ENCODE measurements around the gene DNAAF1. TPM values are rescaled to one million over a fixed set of nuclear protein-coding genes. Genes with fewer than 3 reads are reported as not detected.

The DNAAF1 gene
- total RNA-seq, 1 experiment from 2014 or later = not detected

DNA sequence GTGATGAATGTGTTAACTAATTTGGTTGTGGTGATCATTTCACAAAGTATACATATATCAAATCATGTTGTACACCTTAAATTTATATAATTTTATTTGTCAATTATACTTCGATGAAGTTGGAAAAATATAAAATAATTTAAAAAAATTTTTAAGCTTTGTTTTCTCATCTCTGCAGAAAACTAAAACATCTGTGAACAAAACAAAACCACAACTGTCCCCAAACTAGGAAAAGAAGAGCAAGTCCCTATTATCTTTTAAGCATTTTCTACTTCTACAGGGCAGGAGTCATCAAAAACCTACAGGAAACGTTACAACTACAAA lies 6.6 kb upstream of the DNAAF1 start:
- Histone ChIP-seq H3K27ac (ENCODE audit: low read depth, low read length, poor library complexity, severe bottlenecking) (no peak overlapping the region), H3K4me3 (ENCODE audit: low read depth, low read length, poor library complexity, severe bottlenecking) (no peak overlapping the region), H3K4me1 (ENCODE audit: insufficient read depth, low read length, poor library complexity, severe bottlenecking) (peaks cover 7% of the 10 kb centered on the region), H3K36me3 (ENCODE audit: insufficient read depth, low read length, poor library complexity, severe bottlenecking) (no peaks in the 10 kb centered on the region), H3K9me3 (ENCODE audit: low read depth, low read length, poor library complexity, severe bottlenecking) (no peaks in the 10 kb centered on the region), H3K27me3 (replicated peaks; ENCODE audit: insufficient read depth, low read depth, low read length, poor library complexity) (no peaks in the 10 kb centered on the region)
- no peak for TF ChIP-seq CTCF (conservative IDR thresholded peaks at IDR 0.05; ENCODE audit: low read depth, low read length)
- intact Hi-C loops (cut with micrococcal nuclease; ENCODE audit: unreplicated experiment) = no loop called here
- no peak for DNase-seq (ENCODE audit: low spot score)
- ChIA-PET POLR2A (ENCODE audit: low non-redundant PET) (no interaction called here), CTCF (interaction anchor here (1.0 kb wide), 1 partner anchor 49 kb away, joined by 3 read pairs; no protein-coding TSS in a partner anchor)
- BruUV-seq (replicated peaks) = no TSS peak

GRCh38 chr16:84138824-84139627 lies 6.1 kb upstream of the DNAAF1 start:
- Histone ChIP-seq H3K4me1 (ENCODE audit: insufficient read depth, low read length, poor library complexity, severe bottlenecking) (peaks cover 7% of the 10 kb centered on the region), H3K27ac (ENCODE audit: low read depth, low read length, poor library complexity, severe bottlenecking) (no peak overlapping the region), H3K4me3 (ENCODE audit: low read depth, low read length, poor library complexity, severe bottlenecking) (no peak overlapping the region), H3K36me3 (ENCODE audit: insufficient read depth, low read length, poor library complexity, severe bottlenecking) (no peaks in the 10 kb centered on the region), H3K9me3 (ENCODE audit: low read depth, low read length, poor library complexity, severe bottlenecking) (no peaks in the 10 kb centered on the region), H3K27me3 (replicated peaks; ENCODE audit: insufficient read depth, low read depth, low read length, poor library complexity) (no peaks in the 10 kb centered on the region)
- intact Hi-C loops (cut with micrococcal nuclease; ENCODE audit: unreplicated experiment) = no loop called here
- DNase-seq (ENCODE audit: low spot score) = peak; percentile 49
- TF ChIP-seq CTCF (conservative IDR thresholded peaks at IDR 0.05; ENCODE audit: low read depth, low read length) (no peak), EZH2 (IDR thresholded peaks at IDR 0.05; ENCODE audit: borderline replicate concordance, low read depth, low read length, poor library complexity, severe bottlenecking) (no peak)
- no TSS peak for BruUV-seq (replicated peaks)
- ChIA-PET POLR2A (ENCODE audit: low non-redundant PET) (no interaction called here), CTCF (interaction anchor here (1.0 kb wide), 1 partner anchor 48 kb away, joined by 3 read pairs; no protein-coding TSS in a partner anchor)

DNA sequence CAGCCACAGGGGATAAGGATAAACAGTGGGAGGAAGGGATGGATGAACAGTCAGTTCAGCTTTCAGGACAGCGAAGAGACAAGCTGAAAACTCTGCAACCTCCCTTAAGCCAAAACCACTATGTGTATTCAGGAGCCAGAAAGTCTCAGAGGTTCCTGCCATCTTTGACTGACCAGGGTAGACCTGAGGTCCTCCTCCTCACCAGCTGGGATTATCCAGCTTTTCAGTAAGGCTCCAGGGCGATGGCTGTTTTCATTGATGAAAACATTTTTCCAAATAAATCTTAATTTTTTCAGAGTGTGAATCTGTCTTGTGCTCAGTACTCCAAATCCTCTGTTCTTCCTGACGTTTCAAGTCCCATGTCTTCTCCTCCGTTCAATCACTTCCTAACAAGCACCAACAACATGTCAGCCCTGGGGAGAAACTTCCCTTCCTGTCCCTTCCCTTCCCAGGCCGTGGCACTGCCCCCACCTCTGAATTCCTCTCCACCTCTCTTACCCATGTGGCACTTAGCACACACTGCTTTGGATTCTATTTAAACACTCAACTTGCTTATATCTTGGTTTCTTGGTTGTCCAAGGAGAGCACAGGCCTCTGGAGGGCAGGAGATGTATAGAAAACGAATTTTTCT lies 5.4 kb upstream of the DNAAF1 start:
- Histone ChIP-seq H3K4me3 (ENCODE audit: low read depth, low read length, poor library complexity, severe bottlenecking) (no peak overlapping the region), H3K36me3 (ENCODE audit: insufficient read depth, low read length, poor library complexity, severe bottlenecking) (no peaks in the 10 kb centered on the region), H3K27me3 (replicated peaks; ENCODE audit: insufficient read depth, low read depth, low read length, poor library complexity) (no peaks in the 10 kb centered on the region), H3K9me3 (ENCODE audit: low read depth, low read length, poor library complexity, severe bottlenecking) (no peaks in the 10 kb centered on the region), H3K4me1 (ENCODE audit: insufficient read depth, low read length, poor library complexity, severe bottlenecking) (peaks cover 7% of the 10 kb centered on the region), H3K27ac (ENCODE audit: low read depth, low read length, poor library complexity, severe bottlenecking) (no peak overlapping the region)
- ChIA-PET CTCF (no interaction called here), POLR2A (ENCODE audit: low non-redundant PET) (no interaction called here)
- TF ChIP-seq CTCF (conservative IDR thresholded peaks at IDR 0.05; ENCODE audit: low read depth, low read length) (no peak), EZH2 (IDR thresholded peaks at IDR 0.05; ENCODE audit: borderline replicate concordance, low read depth, low read length, poor library complexity, severe bottlenecking) (no peak)
- no TSS peak for BruUV-seq (replicated peaks)
- intact Hi-C loops (cut with micrococcal nuclease; ENCODE audit: unreplicated experiment) = no loop called here
- DNase-seq (ENCODE audit: low spot score) = no peak
